ENCODE measurements around the gene ANK3. TPM values are rescaled to one million over a fixed set of nuclear protein-coding genes. Genes with fewer than 3 reads are reported as not detected.

ANK3 gene
- total RNA-seq, 1 experiment from 2014 or later = 15.3 TPM

DNA sequence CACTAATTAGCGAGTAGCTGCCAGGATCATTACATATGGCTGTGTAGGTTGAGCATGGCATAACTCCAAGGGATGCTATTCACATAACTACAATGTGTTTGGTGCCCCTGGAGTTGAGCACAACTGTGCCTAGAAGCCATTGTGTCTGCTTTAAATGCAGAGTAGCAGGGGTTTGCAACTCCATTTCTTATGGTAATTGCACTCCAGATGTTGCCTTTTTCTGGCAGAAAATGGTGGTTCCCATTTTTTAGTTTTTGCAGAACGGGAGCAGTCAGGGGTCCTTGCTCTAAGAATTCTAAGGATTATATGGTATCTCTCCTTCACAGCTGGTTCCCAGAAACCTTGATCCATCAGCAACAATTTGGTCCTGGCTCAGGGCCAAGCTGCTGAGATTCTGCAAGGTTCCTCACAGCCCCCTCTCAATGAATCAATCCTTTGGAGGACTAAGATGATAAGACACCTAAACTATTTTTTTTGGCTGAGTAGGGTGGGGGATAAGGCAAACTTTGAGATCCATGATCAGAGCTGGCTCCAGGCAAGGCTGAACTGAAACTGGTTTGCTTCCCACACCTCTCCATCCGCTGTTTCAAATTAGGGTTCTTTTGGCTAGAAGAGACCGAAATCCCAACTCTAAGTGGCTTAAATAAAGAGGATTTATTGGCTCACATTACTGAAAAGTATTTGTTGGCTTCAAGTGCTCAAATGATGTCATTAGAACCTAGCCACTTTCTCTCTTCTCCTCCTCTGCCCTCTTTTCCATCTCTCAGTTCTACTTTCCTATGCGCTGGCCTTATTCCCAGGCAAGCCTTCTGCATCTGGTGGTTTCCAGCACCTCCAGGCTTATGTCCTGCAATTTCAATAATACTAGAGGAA lies 385.8 kb downstream of the ANK3 start:
- ChIA-PET POLR2A (no interaction called here), RAD21 (ENCODE audit: low non-redundant PET in 1 of 2, low total read pairs in 2 of 2, uncharacterized antibody in 2 of 2, unreplicated experiment in 2 of 2) (no interaction called here), CTCF (no interaction called here)
- Histone ChIP-seq H3K4me2 (ENCODE audit: low read length) (no peak overlapping the region), H2AFZ (ENCODE audit: low read depth, low read length, poor library complexity, severe bottlenecking) (no peak overlapping the region), H3K9me2 (ENCODE audit: insufficient read depth) (no peaks in the 10 kb centered on the region), H3K36me3 (ENCODE audit: control insufficient read depth in 1 of 2, insufficient read depth in 2 of 2, low read length in 2 of 2) (no peaks in the 10 kb centered on the region), H3K4me3 (replicated peaks in 1 of 2; ENCODE audit: low read depth in 1 of 2, low read length in 2 of 2) (no peak overlapping the region), H3K27ac (ENCODE audit: low read depth, low read length) (no peak overlapping the region), H3K27me3 (ENCODE audit: insufficient read depth, low read length) (no peaks in the 10 kb centered on the region), H3K79me2 (ENCODE audit: insufficient read depth, low read length) (no peaks in the 10 kb centered on the region), H3K4me1 (ENCODE audit: control insufficient read depth in 1 of 2, insufficient read depth in 2 of 2, low read length in 2 of 2) (no peaks in the 10 kb centered on the region), H4K20me1 (ENCODE audit: insufficient read depth) (no peaks in the 10 kb centered on the region), H3K9me3 (ENCODE audit: control insufficient read depth in 1 of 2, insufficient read depth in 1 of 2, low read depth in 1 of 2, low read length in 2 of 2) (no peaks in the 10 kb centered on the region), H3K9ac (ENCODE audit: low read length) (no peak overlapping the region)
- no TSS peak for BruUV-seq (replicated peaks)
- intact Hi-C loops (cut with micrococcal nuclease) = no loop called here
- TF ChIP-seq ZNF274 (IDR thresholded peaks at IDR 0.05; ENCODE audit: low read depth, low read length) (no peak), EGR1 (IDR thresholded peaks at IDR 0.05; ENCODE audit: low read depth) (no peak), SIN3A (IDR thresholded peaks at IDR 0.05; ENCODE audit: low read depth) (no peak), EZH2phosphoT487 (IDR thresholded peaks at IDR 0.05; ENCODE audit: borderline replicate concordance) (no peak), JUND (IDR thresholded peaks at IDR 0.05) (no peak), ZBTB33 (IDR thresholded peaks at IDR 0.05; ENCODE audit: extremely low read depth, insufficient replicate concordance, low read length) (no peak), ATF3 (IDR thresholded peaks at IDR 0.05) (no peak), TCF7L2 (IDR thresholded peaks at IDR 0.05; ENCODE audit: borderline replicate concordance, extremely low read depth, insufficient read depth, insufficient read length) (no peak), RAD21 (IDR thresholded peaks at IDR 0.05; ENCODE audit: low read depth) (no peak), CEBPB (IDR thresholded peaks at IDR 0.05; ENCODE audit: low read depth) (no peak)
- TF ChIP-seq, protein P1, sequence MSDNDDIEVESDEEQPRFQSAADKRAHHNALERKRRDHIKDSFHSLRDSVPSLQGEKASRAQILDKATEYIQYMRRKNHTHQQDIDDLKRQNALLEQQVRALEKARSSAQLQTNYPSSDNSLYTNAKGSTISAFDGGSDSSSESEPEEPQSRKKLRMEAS (IDR thresholded peaks at IDR 0.05) = no peak
- TF ChIP-seq, protein P2, sequence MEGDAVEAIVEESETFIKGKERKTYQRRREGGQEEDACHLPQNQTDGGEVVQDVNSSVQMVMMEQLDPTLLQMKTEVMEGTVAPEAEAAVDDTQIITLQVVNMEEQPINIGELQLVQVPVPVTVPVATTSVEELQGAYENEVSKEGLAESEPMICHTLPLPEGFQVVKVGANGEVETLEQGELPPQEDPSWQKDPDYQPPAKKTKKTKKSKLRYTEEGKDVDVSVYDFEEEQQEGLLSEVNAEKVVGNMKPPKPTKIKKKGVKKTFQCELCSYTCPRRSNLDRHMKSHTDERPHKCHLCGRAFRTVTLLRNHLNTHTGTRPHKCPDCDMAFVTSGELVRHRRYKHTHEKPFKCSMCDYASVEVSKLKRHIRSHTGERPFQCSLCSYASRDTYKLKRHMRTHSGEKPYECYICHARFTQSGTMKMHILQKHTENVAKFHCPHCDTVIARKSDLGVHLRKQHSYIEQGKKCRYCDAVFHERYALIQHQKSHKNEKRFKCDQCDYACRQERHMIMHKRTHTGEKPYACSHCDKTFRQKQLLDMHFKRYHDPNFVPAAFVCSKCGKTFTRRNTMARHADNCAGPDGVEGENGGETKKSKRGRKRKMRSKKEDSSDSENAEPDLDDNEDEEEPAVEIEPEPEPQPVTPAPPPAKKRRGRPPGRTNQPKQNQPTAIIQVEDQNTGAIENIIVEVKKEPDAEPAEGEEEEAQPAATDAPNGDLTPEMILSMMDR (IDR thresholded peaks at IDR 0.05 in 2 of 3, conservative IDR thresholded peaks at IDR 0.05 in 1 of 3; ENCODE audit: borderline replicate concordance in 1 of 3, insufficient read depth in 1 of 3, low read depth in 2 of 3, low read length in 2 of 3) = no peak
- DNase-seq (ENCODE audit: low read depth, low spot score) = no peak
- no peak for ATAC-seq
